Stomach smooth muscle (tissue), 2 donors: Measurements from ENCODE around the gene ADARB2.

ENCODE experiments used
- H3K27ac ChIP-seq: one replicate; pipeline ENCODE4 v1.7.0; 2013; ENCODE audit warnings: mild to moderate bottlenecking, low read length, inconsistent platforms
- H3K27me3 ChIP-seq, 2 donors: one replicate each; pipeline ENCODE4 v1.7.0; 2013; ENCODE audit warnings: low read length in 2 of 2; ENCODE audit not compliant: insufficient read depth in 2 of 2, control insufficient read depth in 1 of 2
- H3K36me3 ChIP-seq, 2 donors: one replicate each; pipeline ENCODE4 v1.7.0; 2013; ENCODE audit warnings: low read length in 2 of 2; ENCODE audit not compliant: control insufficient read depth in 2 of 2, insufficient read depth in 2 of 2
- H3K4me1 ChIP-seq: one replicate; pipeline ENCODE4 v1.7.0; 2013; ENCODE audit warnings: low read length; ENCODE audit not compliant: control insufficient read depth, insufficient read depth
- H3K4me3 ChIP-seq, 2 donors: one replicate each; pipeline ENCODE4 v1.7.0; 2013; ENCODE audit warnings: low read length in 2 of 2
- H3K9ac ChIP-seq, 2 donors: one replicate each; pipeline ENCODE4 v1.7.0; 2013; ENCODE audit warnings: low read length in 2 of 2, mild to moderate bottlenecking in 1 of 2
- H3K9me3 ChIP-seq, 2 donors: one replicate each; pipeline ENCODE4 v1.7.0; 2013; ENCODE audit warnings: low read length in 2 of 2; ENCODE audit not compliant: control insufficient read depth in 2 of 2
- donor health status: healthy.
- donor health status: Pancreatic carcinoma.

The ADARB2 gene

DNA sequence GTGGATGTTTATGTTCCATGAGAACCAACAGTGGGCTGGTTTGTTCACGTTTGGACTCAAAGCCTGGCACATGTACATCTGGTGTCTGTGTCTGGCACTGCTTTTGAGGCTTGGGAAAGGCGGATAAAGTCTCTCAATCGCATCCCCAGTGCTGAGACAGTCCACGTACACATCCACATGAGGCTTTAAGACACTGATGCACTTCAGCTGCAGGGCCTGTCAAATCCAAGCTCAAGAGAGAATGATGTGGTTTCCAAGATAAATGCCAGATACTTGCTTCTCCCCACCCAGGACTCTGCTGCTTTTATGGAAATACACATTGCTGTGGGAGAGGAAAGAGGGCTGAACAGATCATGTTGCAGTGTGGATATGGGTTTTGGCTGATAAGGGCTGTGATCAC is 178.4 kb downstream of the ADARB2 start:
- no peaks in the 10 kb centered on the region for H3K36me3 ChIP-seq
- H3K9me3 ChIP-seq: no peaks in the 10 kb centered on the region
- H3K4me1 ChIP-seq: no peaks in the 10 kb centered on the region
- H3K27ac ChIP-seq: no peak overlapping the region
- no peak overlapping the region for H3K9ac ChIP-seq
- H3K27me3 ChIP-seq: peaks cover 21 to 25% of the 10 kb centered on the region in 2 donors
- H3K4me3 ChIP-seq: no peak overlapping the region

DNA sequence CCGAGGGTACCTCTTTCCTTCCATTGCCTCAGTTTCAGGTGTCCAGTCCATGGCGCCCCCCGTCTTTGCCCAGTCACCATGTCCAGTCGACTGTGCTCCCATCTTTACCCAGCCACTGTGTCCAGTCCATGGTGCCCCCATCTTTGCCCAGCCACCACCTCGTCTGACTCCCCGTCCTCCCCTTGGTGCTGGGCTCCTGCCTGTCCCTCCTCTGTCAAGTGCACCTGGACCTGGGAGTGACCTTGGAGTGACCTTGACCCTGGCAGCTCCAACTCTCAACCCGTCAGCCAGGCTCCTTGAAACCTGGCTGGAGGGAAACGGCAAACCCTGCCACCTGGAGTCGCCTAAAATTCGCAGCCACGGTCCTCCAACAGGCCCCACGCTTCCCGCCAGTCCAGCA is 180.2 kb downstream of the ADARB2 start:
- Histone ChIP-seq H3K27ac (no peak overlapping the region), H3K36me3 (no peaks in the 10 kb centered on the region), H3K27me3 (peaks cover 13 to 19% of the 10 kb centered on the region in 2 donors), H3K4me3 (no peak overlapping the region), H3K4me1 (no peaks in the 10 kb centered on the region), H3K9ac (no peak overlapping the region), H3K9me3 (no peaks in the 10 kb centered on the region)

DNA sequence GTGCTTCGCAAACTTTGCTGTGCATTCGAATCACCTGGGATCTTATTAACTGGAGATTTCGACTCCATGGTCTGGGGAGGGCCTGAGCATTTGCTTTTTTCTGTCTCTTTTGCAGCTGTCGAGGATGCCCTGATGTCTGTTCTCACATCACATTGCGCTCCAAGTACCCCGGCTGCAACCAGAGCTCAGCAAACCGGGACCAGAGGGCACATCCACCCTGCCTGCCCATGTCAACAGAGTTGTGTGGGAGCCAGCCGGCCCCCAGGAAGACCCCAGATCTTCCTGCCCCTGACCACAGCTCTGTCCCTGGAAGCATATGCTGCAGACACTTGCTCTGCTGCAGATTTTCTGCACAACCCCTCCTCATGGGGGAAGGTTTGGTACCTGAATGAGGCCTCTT is 180.8 kb downstream of the ADARB2 start:
- Histone ChIP-seq H3K4me3 (no peak overlapping the region), H3K9ac (no peak overlapping the region), H3K4me1 (no peaks in the 10 kb centered on the region), H3K27ac (no peak overlapping the region), H3K27me3 (peaks cover 13 to 16% of the 10 kb centered on the region in 2 donors), H3K9me3 (no peaks in the 10 kb centered on the region), H3K36me3 (no peaks in the 10 kb centered on the region)

DNA sequence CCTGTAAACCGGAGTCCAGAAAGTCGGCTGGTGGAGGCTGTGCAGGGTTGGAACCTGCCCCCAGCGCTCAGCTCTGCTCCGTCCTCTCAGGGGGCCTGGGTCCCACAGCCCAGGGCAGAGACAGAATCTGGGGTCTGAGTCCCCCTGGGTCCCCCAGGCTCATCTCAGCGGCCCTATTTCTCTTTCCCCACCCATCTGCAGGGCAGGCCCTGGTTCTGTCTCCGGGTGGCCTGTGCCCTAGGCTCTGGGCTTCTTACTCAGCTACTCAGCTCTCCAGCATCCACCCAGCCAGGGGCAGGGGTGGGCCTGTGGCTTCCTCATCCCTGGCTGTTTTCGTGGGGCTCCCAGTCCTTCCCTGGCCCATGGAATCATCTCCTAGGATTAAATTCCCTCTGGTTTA is 183.4 kb downstream of the ADARB2 start:
- no peaks in the 10 kb centered on the region for H3K4me1 ChIP-seq
- no peaks in the 10 kb centered on the region for H3K36me3 ChIP-seq
- H3K27ac ChIP-seq: no peak overlapping the region
- H3K9me3 ChIP-seq: peaks cover 0 to 3% of the 10 kb centered on the region in 2 donors
- H3K9ac ChIP-seq: no peak overlapping the region
- H3K27me3 ChIP-seq: peaks cover 9 to 10% of the 10 kb centered on the region in 2 donors
- H3K4me3 ChIP-seq: no peak overlapping the region

DNA sequence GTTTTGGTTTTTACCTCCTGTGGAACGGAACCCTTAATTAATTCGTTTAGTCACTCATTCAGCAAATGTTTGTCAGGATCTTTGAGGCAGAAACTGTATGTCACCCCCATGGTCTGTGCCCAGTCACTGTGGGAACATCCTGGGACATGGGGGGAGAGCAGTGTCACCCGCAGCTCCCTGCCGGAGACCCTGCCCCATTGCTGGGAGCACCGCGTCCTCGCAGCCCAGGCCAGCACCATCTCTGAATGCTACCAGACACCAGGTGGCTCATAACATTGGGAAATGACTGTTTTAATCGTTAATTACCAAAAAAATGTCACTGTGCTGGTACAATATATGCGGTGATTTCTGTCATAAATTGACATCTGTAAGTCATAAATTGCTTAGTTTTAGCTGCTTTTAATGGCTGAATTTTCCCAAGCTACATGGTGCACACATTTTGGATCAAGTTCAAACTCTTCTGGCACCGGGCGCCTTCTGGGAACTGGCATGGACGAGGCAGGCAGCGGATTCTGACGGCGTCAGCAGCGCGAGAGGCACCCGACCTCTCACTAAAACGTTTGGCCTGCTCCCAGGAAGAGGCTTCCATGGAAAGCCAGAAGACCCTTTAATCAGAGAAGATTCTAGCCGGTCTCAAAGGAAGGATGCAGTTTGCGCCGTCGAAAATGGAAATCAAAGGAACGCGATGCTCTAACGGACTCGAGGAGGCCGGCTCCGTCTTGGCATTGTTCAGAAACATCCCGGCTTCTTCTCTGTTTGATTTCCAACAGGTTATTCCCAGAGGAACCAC is 184.2 kb downstream of the ADARB2 start:
- Histone ChIP-seq H3K27me3 (peaks cover 5 to 8% of the 10 kb centered on the region in 2 donors), H3K36me3 (no peaks in the 10 kb centered on the region), H3K4me3 (no peak overlapping the region), H3K4me1 (no peaks in the 10 kb centered on the region), H3K9ac (no peak overlapping the region), H3K9me3 (peaks cover 0 to 7% of the 10 kb centered on the region in 2 donors), H3K27ac (no peak overlapping the region)

DNA sequence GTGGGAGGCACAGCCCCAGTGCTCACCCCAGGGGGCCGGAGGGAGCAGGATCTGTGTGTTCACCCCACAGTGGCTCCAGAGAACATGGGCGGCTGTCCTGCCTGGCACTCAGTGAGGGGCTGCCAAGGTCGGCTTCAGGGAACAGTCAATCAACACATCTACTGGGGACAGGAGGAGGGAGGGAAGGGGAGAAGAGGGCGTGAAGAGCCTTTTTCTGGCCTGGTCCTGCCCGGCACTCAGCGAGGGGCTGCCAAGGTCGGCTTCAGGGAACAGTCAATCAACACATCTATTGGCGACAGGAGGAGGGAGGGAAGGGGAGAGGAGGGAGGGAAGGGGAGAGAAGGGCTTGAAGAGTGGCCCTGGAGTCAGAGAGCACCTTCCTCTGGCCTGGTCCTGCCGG is 184.9 kb downstream of the ADARB2 start:
- Histone ChIP-seq H3K27me3 (peaks cover 5% of the 10 kb centered on the region in 2 donors), H3K27ac (no peak overlapping the region), H3K9ac (no peak overlapping the region), H3K4me3 (no peak overlapping the region), H3K36me3 (no peaks in the 10 kb centered on the region), H3K9me3 (peaks cover 0 to 8% of the 10 kb centered on the region in 2 donors), H3K4me1 (no peaks in the 10 kb centered on the region)

DNA sequence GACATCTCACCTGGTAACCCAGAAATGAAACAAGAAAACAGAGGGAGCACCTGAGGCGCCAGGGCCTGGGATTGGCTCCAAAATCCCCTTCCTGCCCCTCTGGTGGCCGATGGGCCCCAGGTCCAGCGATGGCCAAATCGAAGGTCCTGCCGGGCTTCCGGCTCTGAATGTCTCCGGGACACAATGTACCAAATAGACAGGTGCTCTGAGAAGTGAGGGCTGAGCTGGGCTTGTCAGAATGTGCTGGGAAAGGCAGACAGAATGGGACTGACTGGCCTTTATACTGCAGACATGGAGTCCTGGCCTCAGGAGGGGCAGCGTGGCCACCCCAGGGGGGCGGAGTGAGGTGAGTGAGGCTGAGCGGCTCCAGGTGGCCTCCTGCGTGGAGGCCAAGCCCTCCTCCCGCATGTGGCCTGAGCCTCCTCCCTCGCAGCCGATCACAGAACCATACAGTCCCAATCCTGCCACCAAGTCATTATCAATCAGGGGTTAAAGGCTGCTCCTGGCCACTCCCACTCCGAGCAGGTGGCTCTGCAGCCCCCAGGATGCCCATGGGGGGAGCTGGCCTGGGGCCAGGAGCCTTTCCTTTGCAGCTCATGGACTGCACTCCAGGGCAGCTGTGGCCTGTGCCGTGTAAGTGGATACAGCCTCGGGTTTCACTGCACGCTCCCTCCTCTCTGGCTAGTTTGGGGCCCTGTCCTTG is 185.5 kb downstream of the ADARB2 start:
- peaks cover under 1 to 1% of the 10 kb centered on the region in 2 donors for H3K27me3 ChIP-seq
- H3K27ac ChIP-seq: no peak overlapping the region
- no peaks in the 10 kb centered on the region for H3K36me3 ChIP-seq
- no peak overlapping the region for H3K9ac ChIP-seq
- H3K4me3 ChIP-seq: no peak overlapping the region
- no peaks in the 10 kb centered on the region for H3K4me1 ChIP-seq
- peaks cover 0 to 8% of the 10 kb centered on the region in 2 donors for H3K9me3 ChIP-seq

DNA sequence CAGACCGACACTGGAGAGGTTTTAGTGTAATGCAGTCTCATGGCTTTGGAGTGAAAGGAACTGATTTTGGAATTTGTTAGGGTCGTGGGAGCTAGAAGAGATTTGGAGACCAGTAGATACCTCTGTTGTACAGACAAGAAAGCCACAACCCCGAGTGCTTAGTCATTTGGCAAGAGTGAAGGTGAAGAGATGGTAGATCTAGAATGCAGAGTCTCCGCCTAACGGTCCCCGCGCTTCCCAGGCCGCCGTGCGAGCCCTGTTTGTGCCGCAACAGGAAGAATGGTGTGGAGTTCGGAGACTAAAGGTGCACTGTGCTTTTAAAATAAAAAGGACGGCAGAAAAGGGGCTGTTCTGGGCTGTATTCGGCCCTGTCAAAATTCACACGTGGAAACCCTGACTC is 186.7 kb downstream of the ADARB2 start:
- Histone ChIP-seq H3K27me3 (peaks cover 0 to 2% of the 10 kb centered on the region in 2 donors), H3K36me3 (no peaks in the 10 kb centered on the region), H3K27ac (no peak overlapping the region), H3K9me3 (peaks cover 0 to 8% of the 10 kb centered on the region in 2 donors), H3K4me1 (no peaks in the 10 kb centered on the region), H3K9ac (no peak overlapping the region), H3K4me3 (no peak overlapping the region)

DNA sequence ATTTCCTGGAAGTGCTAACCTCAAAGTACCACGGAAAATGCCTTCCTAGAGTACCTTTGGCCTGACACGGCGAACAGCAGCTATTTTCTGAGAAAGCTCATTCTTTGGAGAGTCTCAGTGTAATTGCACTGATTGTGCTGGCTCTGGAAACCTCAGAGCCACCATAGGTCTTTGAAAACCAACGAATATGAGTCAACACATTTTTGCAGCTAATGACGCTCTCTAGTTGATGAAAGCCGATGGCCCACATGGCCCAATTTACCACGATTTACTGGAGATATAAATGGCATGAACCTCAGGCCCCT is 187.1 kb downstream of the ADARB2 start:
- Histone ChIP-seq H3K9me3 (peaks cover 0 to 8% of the 10 kb centered on the region in 2 donors), H3K4me3 (no peak overlapping the region), H3K4me1 (no peaks in the 10 kb centered on the region), H3K27me3 (peaks cover 0 to 2% of the 10 kb centered on the region in 2 donors), H3K36me3 (no peaks in the 10 kb centered on the region), H3K27ac (no peak overlapping the region), H3K9ac (no peak overlapping the region)

DNA sequence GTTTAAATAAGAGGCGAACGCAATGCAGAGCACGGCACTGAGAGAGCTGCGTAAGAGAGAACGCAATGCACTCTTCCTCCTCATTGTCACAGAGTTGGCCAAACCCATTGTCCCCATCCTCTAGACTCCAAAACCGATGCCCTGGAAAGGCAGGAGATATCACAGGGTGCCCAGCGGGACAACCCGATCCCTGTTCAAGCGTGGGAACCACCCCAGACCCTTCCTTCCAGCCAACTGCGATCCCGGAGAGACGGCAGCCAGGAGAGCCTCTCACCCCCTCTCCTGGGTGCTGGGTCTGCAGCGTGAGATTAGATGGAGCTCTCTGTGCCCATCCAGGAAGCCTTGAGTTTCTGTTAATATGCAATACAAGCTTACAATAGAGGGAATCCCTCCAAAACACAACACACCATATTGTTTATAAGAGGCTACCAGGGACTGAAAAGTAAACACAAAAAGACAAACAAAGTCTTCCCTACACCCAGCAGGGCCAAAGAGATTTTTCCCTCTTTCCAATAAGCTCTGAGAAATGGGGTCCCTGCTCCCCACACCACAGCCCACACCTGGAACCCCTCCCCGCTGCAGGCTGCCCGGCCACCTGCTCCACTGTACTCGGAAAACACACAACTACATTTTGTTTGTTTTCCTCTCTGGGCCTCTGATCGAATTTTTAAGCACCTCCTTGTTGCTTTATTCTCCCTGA is 187.6 kb downstream of the ADARB2 start:
- H3K9me3 ChIP-seq: peaks cover 0 to 8% of the 10 kb centered on the region in 2 donors
- no peak overlapping the region for H3K4me3 ChIP-seq
- no peaks in the 10 kb centered on the region for H3K36me3 ChIP-seq
- no peaks in the 10 kb centered on the region for H3K4me1 ChIP-seq
- H3K27me3 ChIP-seq: peaks cover 0 to 2% of the 10 kb centered on the region in 2 donors
- no peak overlapping the region for H3K27ac ChIP-seq
- no peak overlapping the region for H3K9ac ChIP-seq
